ENCODE results near the gene CCR5AS.
A peak's percentile ranks its signal among the peaks of the same experiment; 100 is the strongest.
"Not testable (repeated sequence)": the region's sequence is repeated elsewhere in the genome, so short reads cannot be mapped to it uniquely, and the experiment has no call there.

Gene CCR5AS

DNA sequence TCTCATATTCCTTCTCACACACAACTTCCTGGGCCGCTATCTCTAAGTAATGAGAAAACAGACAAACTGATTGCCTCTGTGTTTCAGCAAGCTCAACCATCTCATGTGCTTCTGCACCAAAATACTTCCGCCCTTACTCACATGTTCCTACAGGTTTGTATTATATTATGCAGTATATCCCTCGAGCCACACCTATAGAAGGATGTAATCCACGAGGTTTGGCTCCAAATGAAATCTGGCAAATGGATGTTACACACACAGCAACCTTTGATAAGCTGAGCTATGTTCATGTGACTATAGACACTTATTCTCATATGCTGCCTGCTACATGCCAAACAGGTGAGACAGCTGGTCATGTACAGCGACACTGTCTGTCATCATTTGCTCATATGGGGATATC lies 22.8 kb upstream of the CCR5AS start:
- H3K27me3 Mint-ChIP-seq (ENCODE audit: insufficient read depth), result peaks cover 20% of the 10 kb centered on the region
- peaks cover 8% of the 10 kb centered on the region for H3K36me3 Mint-ChIP-seq (ENCODE audit: low read depth)
- no peak overlapping the region for H3K4me3 Mint-ChIP-seq
- H3K9me3 Mint-ChIP-seq, result peaks cover 17% of the 10 kb centered on the region
- no peak for DNase-seq
- H3K4me1 Mint-ChIP-seq (ENCODE audit: low read depth), result peaks cover 14% of the 10 kb centered on the region
- TF ChIP-seq, protein P1, sequence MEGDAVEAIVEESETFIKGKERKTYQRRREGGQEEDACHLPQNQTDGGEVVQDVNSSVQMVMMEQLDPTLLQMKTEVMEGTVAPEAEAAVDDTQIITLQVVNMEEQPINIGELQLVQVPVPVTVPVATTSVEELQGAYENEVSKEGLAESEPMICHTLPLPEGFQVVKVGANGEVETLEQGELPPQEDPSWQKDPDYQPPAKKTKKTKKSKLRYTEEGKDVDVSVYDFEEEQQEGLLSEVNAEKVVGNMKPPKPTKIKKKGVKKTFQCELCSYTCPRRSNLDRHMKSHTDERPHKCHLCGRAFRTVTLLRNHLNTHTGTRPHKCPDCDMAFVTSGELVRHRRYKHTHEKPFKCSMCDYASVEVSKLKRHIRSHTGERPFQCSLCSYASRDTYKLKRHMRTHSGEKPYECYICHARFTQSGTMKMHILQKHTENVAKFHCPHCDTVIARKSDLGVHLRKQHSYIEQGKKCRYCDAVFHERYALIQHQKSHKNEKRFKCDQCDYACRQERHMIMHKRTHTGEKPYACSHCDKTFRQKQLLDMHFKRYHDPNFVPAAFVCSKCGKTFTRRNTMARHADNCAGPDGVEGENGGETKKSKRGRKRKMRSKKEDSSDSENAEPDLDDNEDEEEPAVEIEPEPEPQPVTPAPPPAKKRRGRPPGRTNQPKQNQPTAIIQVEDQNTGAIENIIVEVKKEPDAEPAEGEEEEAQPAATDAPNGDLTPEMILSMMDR (IDR thresholded peaks at IDR 0.05), result no peak
- no peak overlapping the region for H3K27ac Mint-ChIP-seq

DNA sequence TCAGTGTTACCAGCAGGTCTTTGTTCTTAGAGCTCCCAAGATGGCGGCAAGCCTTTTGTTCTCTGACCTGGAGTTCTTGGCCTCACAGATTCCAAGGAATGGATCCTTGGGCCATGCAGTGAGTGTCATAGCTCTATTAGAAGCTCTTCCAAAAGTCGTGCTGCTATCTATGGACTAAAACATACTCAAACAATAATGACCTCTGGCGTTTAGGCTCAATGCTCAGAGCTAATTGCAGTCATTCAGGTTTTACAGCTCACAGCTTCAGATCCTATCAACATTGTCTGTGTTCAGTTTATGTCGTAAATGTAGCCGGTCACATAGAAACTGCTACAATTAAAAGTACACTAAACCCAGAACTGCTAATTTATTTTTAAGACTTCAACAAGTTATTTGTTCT lies 22.4 kb upstream of the CCR5AS start:
- H3K4me3 Mint-ChIP-seq, result no peak overlapping the region
- no peak overlapping the region for H3K27ac Mint-ChIP-seq
- peaks cover 14% of the 10 kb centered on the region for H3K4me1 Mint-ChIP-seq (ENCODE audit: low read depth)
- peaks cover 8% of the 10 kb centered on the region for H3K36me3 Mint-ChIP-seq (ENCODE audit: low read depth)
- TF ChIP-seq, protein P1 (IDR thresholded peaks at IDR 0.05), result no peak
- peaks cover 17% of the 10 kb centered on the region for H3K9me3 Mint-ChIP-seq
- no peak for DNase-seq
- peaks cover 18% of the 10 kb centered on the region for H3K27me3 Mint-ChIP-seq (ENCODE audit: insufficient read depth)

DNA sequence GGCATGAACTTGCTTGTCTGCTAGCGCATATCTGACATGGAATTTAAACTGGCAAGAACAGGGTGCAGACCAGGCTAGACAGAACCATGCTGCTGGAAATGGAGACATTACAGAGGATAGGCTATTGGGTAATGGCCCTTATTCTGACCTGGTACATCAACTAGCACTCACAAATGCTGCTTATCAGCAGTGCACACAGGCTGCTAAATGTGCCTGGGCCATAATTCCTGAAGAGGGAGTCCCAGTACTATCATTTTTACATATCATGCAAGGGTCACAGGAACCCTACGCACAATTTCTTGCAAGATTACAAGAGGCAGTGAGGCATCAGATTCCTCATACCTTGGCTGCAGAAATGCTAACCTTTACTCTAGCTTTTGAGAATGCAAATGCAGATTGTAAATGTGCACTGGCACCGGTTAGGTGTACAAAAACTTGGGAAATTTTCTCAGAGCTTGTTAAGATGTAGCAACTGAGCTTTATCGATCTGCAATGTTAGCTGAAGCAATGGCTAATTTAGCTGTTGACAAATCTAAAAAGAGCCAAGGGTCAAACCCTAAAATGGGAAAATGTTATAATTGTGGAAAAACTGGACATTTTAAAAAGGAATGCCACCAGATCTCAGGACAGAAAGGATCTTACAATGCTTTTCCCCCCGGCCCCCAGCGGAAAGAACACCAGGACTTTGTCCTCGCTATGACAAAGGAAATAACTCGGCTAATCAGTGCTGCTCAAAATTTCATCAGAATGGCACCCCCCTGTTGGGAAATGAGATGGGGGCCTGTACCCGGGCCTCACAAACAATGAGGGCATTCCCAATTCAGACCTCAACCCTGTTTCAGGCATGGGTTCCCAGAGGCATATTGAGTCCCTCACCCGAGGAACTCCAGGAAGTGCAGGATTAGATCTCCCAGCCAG lies 21.3 kb upstream of the CCR5AS start:
- H3K27ac Mint-ChIP-seq, result no peak overlapping the region
- no peak overlapping the region for H3K4me3 Mint-ChIP-seq
- TF ChIP-seq, protein P1 (IDR thresholded peaks at IDR 0.05), result no peak
- H3K36me3 Mint-ChIP-seq (ENCODE audit: low read depth), result peaks cover 8% of the 10 kb centered on the region
- H3K9me3 Mint-ChIP-seq, result peaks cover 17% of the 10 kb centered on the region
- H3K27me3 Mint-ChIP-seq (ENCODE audit: insufficient read depth), result peaks cover 15% of the 10 kb centered on the region
- peaks cover 14% of the 10 kb centered on the region for H3K4me1 Mint-ChIP-seq (ENCODE audit: low read depth)
- DNase-seq, result no peak

DNA sequence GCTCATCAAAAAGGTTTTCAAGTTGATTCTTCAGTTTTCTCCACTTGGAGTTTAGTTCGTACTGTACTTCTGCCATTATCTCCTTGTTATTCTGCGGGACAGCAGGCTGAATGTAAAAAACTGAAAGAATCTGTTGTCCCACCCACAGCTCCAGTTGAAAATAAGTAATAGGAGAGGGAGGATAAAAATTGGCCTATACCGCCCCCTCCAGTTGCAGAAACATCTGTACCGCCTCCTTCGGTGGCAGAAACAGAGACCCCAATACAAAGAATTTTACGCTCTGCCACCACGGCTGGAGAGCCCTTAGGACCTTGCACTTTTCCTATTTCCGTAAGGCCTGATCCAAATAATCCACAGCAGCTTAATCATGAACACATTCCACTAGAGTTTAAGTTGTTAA lies 20.5 kb upstream of the CCR5AS start:
- TF ChIP-seq, protein P1 (IDR thresholded peaks at IDR 0.05), result 0 out of 2 replicates have a peak, but pooled peaks have one; percentile 14
- not testable (repeated sequence) for H3K36me3 Mint-ChIP-seq (ENCODE audit: low read depth); DNase-seq; H3K4me3 Mint-ChIP-seq; H3K27ac Mint-ChIP-seq
- H3K4me1 Mint-ChIP-seq (ENCODE audit: low read depth), result peaks cover 14% of the 10 kb centered on the region
- H3K9me3 Mint-ChIP-seq, result peaks cover 14% of the 10 kb centered on the region
- H3K27me3 Mint-ChIP-seq (ENCODE audit: insufficient read depth), result peaks cover 18% of the 10 kb centered on the region

DNA sequence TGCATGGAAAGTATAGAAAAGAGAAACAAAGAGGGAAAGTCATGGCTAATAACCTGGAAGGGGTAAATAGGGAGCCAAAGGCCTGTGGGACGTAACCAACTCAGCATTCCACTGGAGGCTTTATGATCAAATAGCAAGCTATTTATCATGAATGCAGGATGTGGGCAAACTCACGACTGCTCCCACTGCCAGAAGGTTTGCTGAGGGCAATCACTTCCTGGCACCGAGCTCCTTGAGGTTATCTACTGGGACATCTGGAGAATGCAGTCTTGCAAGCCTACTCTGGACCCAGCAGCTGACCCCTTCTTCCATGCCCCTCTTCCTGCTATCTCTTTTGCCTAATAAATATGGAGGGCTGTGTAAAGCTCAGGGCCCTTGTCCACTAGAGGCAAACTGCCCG lies 19.6 kb upstream of the CCR5AS start:
- peaks cover 19% of the 10 kb centered on the region for H3K27me3 Mint-ChIP-seq (ENCODE audit: insufficient read depth)
- not testable (repeated sequence) for H3K4me3 Mint-ChIP-seq; DNase-seq; H3K36me3 Mint-ChIP-seq (ENCODE audit: low read depth); H3K9me3 Mint-ChIP-seq; H3K27ac Mint-ChIP-seq
- peaks cover 14% of the 10 kb centered on the region for H3K4me1 Mint-ChIP-seq (ENCODE audit: low read depth)

DNA sequence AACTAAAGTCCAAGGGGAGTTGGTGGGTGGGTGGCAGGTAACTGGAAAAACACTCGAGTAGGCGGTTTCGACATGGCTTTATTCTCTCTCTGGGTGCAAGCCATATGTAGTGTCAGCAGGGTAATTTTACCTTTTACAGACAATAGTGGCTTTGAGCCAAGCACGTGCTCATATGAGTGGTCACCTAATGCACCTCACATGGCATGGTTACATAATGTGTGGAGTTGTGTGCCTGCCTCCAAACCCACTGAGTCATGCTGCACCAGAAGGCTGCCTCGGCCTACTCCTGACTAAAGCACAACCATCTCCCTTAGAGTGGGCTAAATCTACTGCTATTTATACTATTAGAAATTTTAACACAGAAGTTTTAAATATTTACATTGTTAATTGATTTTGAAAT lies 16.7 kb upstream of the CCR5AS start:
- Mint-ChIP-seq H3K4me3 (no peak overlapping the region), H3K27ac (no peak overlapping the region), H3K4me1 (ENCODE audit: low read depth) (peaks cover 14% of the 10 kb centered on the region), H3K9me3 (no peaks in the 10 kb centered on the region), H3K36me3 (ENCODE audit: low read depth) (no peaks in the 10 kb centered on the region), H3K27me3 (ENCODE audit: insufficient read depth) (peaks cover 9% of the 10 kb centered on the region)
- TF ChIP-seq, protein P1 (IDR thresholded peaks at IDR 0.05), result no peak
- DNase-seq, result no peak

All from HFFc6 (cell line).